Ovary (tissue), 9 donors: Measurements from ENCODE around the gene WNT8B. TPM values are rescaled to one million over a fixed set of nuclear protein-coding genes. Genes with fewer than 3 reads are reported as not detected.

Experiments used
- DNase-seq, 5 donors: peaks; one replicate each; pipeline ENCODE4 v3.0.0-alpha.2; 2019 to 2020
- H3K27ac ChIP-seq, 2 donors: fragments of 200-600 bp; one replicate each; pipeline versions ENCODE4 v1.5.1 to v1.8.0; 2019 to 2022
- H3K27me3 ChIP-seq: fragments of 200-600 bp; one replicate; pipeline ENCODE4 v1.8.0; 2022
- H3K36me3 ChIP-seq: fragments of 200-600 bp; sonication (generic); one replicate; pipeline ENCODE4 v1.5.1; 2019
- H3K4me1 ChIP-seq: one replicate; pipeline ENCODE4 v1.8.1; 2013; ENCODE audit warnings: mild to moderate bottlenecking, moderate library complexity; ENCODE audit not compliant: insufficient read depth
- H3K4me3 ChIP-seq: fragments of 200-600 bp; sonication (generic); one replicate; pipeline ENCODE4 v1.5.1; 2017
- H3K9me3 ChIP-seq, 2 donors: fragments of 200-600 bp in 1 of 2; sonication (generic) in 1 of 2; one replicate each; pipeline versions ENCODE4 v1.5.1 to v1.8.1; 2013 to 2019; ENCODE audit warnings: mild to moderate bottlenecking in 1 of 2, moderate library complexity in 1 of 2
- CTCF ChIP-seq, 3 donors: fragments of 450-650 bp in 2 of 3; fragments of 200-600 bp in 1 of 3; IDR thresholded peaks; one replicate each; pipeline versions ENCODE4 v1.5.1 to v1.8.0; 2016 to 2022; ENCODE audit warnings: antibody characterized with exemption in 3 of 3, mild to moderate bottlenecking in 1 of 3
- EP300 ChIP-seq: sonication (generic); formaldehyde crosslinking; IDR thresholded peaks from one replicate; pipeline ENCODE4 v1.6.1; 2017; ENCODE audit warnings: antibody characterized with exemption
- POLR2A ChIP-seq: fragments of 450-650 bp; IDR thresholded peaks from one replicate; pipeline ENCODE4 v1.6.1; 2017; ENCODE audit warnings: antibody characterized with exemption, mild to moderate bottlenecking, moderate library complexity
- WGBS, 3 donors: extraction: QIAGEN DNeasy Blood & Tissue Kit in 1 of 3; methylation state at CpG; one replicate each; pipeline versions ENCODE4 v1.1.5 to v1.1.7; 2013 to 2017; 5-methylcytosine and 5-hydroxymethylcytosine counted together
- intact Hi-C, 4 donors: fragments of 100-400 bp; cut with DNase I; formaldehyde crosslinking; loops; one replicate each; pipeline versions ENCODE4 v1.11.0 to v1.15.1; 2022 to 2023
- polyA plus RNA-seq, 2 donors: library from polyadenylated mRNA; stranded (reverse); fragments of 200-250 nt in 1 of 2; fragments of 350-450 nt in 1 of 2; fragmentation: Illumina TruSeq in 1 of 2; extraction: RNeasy Lipid Tissue Mini Kit (QIAGEN cat#74804) in 1 of 2; gene quantifications; one replicate each; pipeline ENCODE4 v1.2.3, GENCODE V29; 2013 to 2014
- total RNA-seq, 7 donors: library from RNA; depleted of rRNA in 2 of 7; stranded (reverse); fragments of >200 nt in 2 of 7; fragmentation: NEBNext Ultra II Directional in 3 of 7; extraction: Animal tissue kit (Norgen Biotek cat#: 25700) in 3 of 7; gene quantifications; one replicate each; pipeline versions ENCODE4 v1.1.0 to v1.2.4, GENCODE V29; 2016 to 2023
- donor health status: DM: no; HTN: no; CAD: no; lungs with moderate emphysema.
- donor health status: DM: no; HTN: no; CAD: no.
- donor health status: Bipolar disorder and iron deficiency.
- donor health status: DM: yes; HTN: yes; CAD: no.
- donor health status: DM: no; HTN: no; CAD: no.
- donor health status: DM: yes; HTN: yes; CAD: no.

WNT8B gene
- total and polyA plus RNA-seq, 9 donors = 0.06 to 0.36 (median 0.24) TPM; not detected in 5

DNA sequence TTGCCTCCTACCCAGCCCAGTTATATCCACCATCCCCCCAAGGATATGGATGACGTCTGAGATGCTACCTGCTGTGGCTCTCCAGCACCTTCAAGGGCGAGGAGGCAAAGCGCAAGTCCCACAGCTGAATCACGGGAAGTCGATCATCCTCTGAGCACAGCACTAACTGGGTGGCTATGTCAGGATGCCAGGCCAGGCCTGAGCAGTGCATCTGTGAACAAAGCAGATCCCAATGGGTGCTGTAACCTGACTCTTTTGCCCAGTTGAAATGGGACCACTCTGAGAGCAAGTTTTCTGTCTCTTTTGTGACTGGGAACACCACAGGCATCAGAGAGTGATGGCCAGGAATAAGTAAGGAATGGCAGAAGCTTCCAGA lies 44.5 kb downstream of the WNT8B start:
- H3K27ac ChIP-seq = no peak overlapping the region
- intact Hi-C loops = no loop called here
- no peak for TF ChIP-seq POLR2A
- TF ChIP-seq EP300 = no peak
- no peak for TF ChIP-seq CTCF (IDR thresholded peaks at IDR 0.05)
- no peaks in the 10 kb centered on the region for H3K36me3 ChIP-seq
- no peaks in the 10 kb centered on the region for H3K27me3 ChIP-seq
- WGBS, 3 donors = 88 to 94% (median 94%) methylated on average over 5 of the region's 5 CpGs
- H3K9me3 ChIP-seq = no peaks in the 10 kb centered on the region
- no peaks in the 10 kb centered on the region for H3K4me1 ChIP-seq
- no peak overlapping the region for H3K4me3 ChIP-seq
- no peak for DNase-seq

DNA sequence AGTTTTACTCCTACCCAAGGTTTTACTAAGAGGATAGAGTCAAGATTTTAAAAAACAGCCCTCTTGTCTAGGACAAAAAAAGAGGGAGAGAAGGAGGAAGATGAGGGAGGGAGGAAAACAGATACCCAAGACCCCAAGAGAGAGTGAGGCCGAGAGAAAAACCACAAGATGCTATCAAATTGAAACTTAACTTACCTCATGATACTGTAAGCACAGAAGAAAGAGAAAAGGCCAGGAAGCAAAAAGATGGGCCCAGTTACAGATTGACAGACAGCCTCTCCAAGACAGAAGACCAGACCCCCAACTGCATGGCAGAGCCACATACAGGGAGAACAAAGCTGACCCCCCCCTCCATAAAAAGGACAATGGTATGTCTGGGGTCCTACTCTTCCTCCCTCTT lies 45.5 kb downstream of the WNT8B start:
- no peaks in the 10 kb centered on the region for H3K36me3 ChIP-seq
- intact Hi-C loops = no loop called here
- no peaks in the 10 kb centered on the region for H3K4me1 ChIP-seq
- TF ChIP-seq EP300 (no peak), POLR2A (no peak), CTCF (IDR thresholded peaks at IDR 0.05) (no peak)
- 80 to 90% (median 83%) methylated on average over 1 of the region's 1 CpG for WGBS, 3 donors
- no peak for DNase-seq
- no peak overlapping the region for H3K4me3 ChIP-seq
- H3K27me3 ChIP-seq = no peaks in the 10 kb centered on the region
- H3K27ac ChIP-seq = no peak overlapping the region
- no peaks in the 10 kb centered on the region for H3K9me3 ChIP-seq

DNA sequence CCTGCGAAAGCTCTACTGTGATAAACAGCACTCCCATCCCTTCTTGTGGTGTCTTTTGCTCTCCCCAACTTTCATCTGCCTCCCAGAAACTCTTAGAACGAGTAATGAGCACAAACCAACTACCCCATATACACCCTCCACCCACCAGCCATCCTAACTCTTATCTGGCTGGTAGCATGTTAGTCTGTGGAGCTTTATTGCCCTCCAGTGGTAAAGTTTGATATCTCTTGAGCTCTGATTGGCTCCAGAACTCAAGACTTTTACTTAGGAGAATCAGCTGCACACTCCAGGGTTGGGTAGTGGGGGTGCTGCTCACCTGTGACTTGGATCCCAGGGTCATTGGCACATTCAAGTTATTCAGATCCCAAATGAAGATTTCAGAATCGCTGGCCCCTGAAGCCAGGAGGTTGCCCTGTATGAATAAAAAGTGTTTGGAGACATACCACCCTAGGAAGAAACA lies 45.9 kb downstream of the WNT8B start:
- H3K27ac ChIP-seq = no peak overlapping the region
- intact Hi-C loops = no loop called here
- H3K27me3 ChIP-seq = no peaks in the 10 kb centered on the region
- TF ChIP-seq CTCF (IDR thresholded peaks at IDR 0.05) = no peak
- TF ChIP-seq POLR2A = no peak
- TF ChIP-seq EP300 = no peak
- no peak overlapping the region for H3K4me3 ChIP-seq
- no peaks in the 10 kb centered on the region for H3K9me3 ChIP-seq
- 58 to 68% (median 61%) methylated on average over 3 of the region's 3 CpGs for WGBS, 3 donors
- H3K4me1 ChIP-seq = no peaks in the 10 kb centered on the region
- DNase-seq = no peak
- no peaks in the 10 kb centered on the region for H3K36me3 ChIP-seq

GRCh38 chr10:100509241-100509840 lies 46.5 kb downstream of the WNT8B start:
- Histone ChIP-seq H3K4me3 (no peak overlapping the region), H3K36me3 (no peaks in the 10 kb centered on the region), H3K27ac (no peak overlapping the region), H3K27me3 (no peaks in the 10 kb centered on the region), H3K4me1 (no peaks in the 10 kb centered on the region), H3K9me3 (no peaks in the 10 kb centered on the region)
- intact Hi-C loops = no loop called here
- TF ChIP-seq EP300 (no peak), POLR2A (no peak), CTCF (IDR thresholded peaks at IDR 0.05) (no peak)
- 82 to 85% (median 83%) methylated on average over 8 of the region's 8 CpGs for WGBS, 3 donors
- no peak for DNase-seq
